ENCODE measurements around the gene FBXO34.

FBXO34 gene

DNA sequence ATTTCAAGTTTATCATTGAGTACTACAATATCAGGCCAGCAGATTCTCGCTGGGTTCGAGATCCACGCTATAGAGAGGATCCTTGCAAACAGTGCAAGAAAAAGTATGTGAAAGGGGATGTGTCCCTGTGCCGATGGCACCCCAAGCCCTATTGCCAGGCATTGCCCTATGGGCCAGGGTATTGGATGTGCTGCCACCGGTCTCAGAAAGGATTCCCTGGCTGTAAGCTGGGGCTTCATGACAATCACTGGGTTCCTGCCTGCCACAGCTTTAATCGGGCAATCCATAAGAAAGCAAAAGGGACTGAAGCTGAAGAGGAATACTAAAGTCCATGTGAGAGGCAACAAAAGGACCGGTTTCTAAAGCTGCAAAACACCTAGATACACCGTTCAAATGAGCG is 81.0 kb downstream of the FBXO34 start:
- no peak overlapping the region for H3K27ac Mint-ChIP-seq
- H3K4me1 Mint-ChIP-seq: peaks cover 7% of the 10 kb centered on the region
- H3K9me3 Mint-ChIP-seq: no peaks in the 10 kb centered on the region
- no peak overlapping the region for H3K4me3 Mint-ChIP-seq
- H3K27me3 Mint-ChIP-seq (ENCODE audit: low read depth): no peaks in the 10 kb centered on the region
- peaks cover 24% of the 10 kb centered on the region for H3K36me3 Mint-ChIP-seq (ENCODE audit: low read depth)
- TF ChIP-seq, protein P1, sequence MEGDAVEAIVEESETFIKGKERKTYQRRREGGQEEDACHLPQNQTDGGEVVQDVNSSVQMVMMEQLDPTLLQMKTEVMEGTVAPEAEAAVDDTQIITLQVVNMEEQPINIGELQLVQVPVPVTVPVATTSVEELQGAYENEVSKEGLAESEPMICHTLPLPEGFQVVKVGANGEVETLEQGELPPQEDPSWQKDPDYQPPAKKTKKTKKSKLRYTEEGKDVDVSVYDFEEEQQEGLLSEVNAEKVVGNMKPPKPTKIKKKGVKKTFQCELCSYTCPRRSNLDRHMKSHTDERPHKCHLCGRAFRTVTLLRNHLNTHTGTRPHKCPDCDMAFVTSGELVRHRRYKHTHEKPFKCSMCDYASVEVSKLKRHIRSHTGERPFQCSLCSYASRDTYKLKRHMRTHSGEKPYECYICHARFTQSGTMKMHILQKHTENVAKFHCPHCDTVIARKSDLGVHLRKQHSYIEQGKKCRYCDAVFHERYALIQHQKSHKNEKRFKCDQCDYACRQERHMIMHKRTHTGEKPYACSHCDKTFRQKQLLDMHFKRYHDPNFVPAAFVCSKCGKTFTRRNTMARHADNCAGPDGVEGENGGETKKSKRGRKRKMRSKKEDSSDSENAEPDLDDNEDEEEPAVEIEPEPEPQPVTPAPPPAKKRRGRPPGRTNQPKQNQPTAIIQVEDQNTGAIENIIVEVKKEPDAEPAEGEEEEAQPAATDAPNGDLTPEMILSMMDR (IDR thresholded peaks at IDR 0.05; ENCODE audit: unreplicated experiment in 3 of 3): no peak

DNA sequence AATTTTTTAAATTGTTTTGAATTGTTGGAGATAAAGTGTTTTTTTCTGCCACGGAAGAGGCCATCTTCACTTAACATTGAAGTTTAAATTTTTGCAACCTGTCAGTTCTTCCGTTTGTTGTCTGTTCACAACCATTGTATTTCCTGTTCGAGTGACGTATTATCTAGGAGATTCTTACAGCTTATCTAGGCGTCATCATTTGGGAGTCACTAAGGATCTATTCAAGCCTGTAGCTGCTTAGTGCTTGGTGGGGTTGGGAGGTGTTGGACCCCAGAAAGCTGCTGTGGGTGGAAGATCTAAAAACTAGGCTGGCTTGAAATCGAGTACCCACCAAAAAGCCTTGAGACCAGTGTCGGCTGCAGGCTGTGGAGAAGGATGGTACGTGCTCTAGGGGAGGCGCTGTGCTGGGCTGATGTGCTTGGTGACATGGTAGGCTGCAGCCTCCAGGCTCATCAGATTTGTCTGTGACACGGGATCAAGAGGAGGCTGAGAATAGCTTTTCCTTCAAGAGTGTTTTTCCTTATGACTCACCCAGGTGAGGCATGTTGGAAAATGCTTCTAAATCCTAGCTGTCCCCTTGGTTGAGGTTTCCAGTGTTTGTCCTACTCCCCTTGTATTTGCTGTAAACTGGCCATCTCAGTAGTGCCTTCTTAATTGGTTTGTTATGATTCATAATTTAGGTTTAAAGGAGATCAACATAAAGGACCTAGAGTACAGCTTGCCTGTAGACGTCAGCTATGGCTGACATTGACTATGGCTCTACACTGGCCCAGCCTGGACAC is 82.7 kb downstream of the FBXO34 start:
- H3K36me3 Mint-ChIP-seq (ENCODE audit: low read depth): peaks cover 24% of the 10 kb centered on the region
- no peaks in the 10 kb centered on the region for H3K27me3 Mint-ChIP-seq (ENCODE audit: low read depth)
- no peaks in the 10 kb centered on the region for H3K4me1 Mint-ChIP-seq
- H3K27ac Mint-ChIP-seq: no peak overlapping the region
- TF ChIP-seq, protein P1 (IDR thresholded peaks at IDR 0.05; ENCODE audit: unreplicated experiment in 3 of 3): no peak
- H3K9me3 Mint-ChIP-seq: no peaks in the 10 kb centered on the region
- H3K4me3 Mint-ChIP-seq: no peak overlapping the region

DNA sequence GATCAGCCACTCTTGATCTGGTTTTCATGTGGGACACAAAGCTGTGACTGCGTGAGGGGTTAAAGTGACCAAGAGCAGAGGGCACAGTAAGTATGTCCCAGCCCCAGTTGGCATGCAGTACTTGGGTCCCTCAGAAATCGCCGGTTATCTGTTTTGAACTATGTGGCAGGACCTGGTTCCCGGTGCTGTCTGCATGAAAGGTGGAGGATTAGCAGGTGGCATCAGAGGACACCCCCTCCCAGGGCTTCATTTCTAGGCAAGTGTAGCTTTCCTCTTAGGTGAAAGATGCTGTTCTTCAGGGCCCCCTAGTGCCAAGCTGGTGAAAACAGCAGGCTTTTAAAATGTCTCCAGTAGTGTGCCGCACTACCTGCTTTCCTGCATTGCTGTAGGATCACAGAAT is 83.3 kb downstream of the FBXO34 start:
- Mint-ChIP-seq H3K4me1 (no peaks in the 10 kb centered on the region), H3K27me3 (ENCODE audit: low read depth) (no peaks in the 10 kb centered on the region), H3K4me3 (no peak overlapping the region), H3K27ac (peak overlapping the region in 1 of 3 experiments; percentile 25), H3K36me3 (ENCODE audit: low read depth) (peaks cover 24% of the 10 kb centered on the region), H3K9me3 (no peaks in the 10 kb centered on the region)
- TF ChIP-seq, protein P1 (IDR thresholded peaks at IDR 0.05; ENCODE audit: unreplicated experiment in 3 of 3): peak; percentile 60 to 67 (median 63)

DNA sequence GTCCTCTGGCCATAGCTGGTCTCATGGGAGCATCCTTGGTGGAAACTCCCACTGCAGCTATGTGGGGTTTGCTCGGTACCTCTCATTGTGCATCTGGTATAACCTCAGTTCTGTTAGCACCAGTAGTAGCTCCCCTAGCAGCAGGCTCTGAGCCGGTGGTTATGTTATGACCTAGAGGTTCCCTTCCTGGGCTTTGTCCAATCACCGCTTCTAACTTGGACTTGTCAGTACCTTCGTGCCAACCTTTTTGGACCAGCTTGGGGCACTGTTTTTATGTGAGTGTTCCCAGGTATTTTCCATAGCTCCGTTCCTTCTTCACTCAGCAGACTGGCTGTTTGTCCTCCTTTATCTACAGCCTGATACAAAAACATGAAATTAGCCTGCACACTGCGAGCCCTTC is 84.7 kb downstream of the FBXO34 start:
- H3K9me3 Mint-ChIP-seq: no peaks in the 10 kb centered on the region
- H3K36me3 Mint-ChIP-seq (ENCODE audit: low read depth): peaks cover 21% of the 10 kb centered on the region
- no peak overlapping the region for H3K4me3 Mint-ChIP-seq
- no peak overlapping the region for H3K27ac Mint-ChIP-seq
- TF ChIP-seq, protein P1 (IDR thresholded peaks at IDR 0.05; ENCODE audit: unreplicated experiment in 3 of 3): no peak
- no peaks in the 10 kb centered on the region for H3K27me3 Mint-ChIP-seq (ENCODE audit: low read depth)
- no peaks in the 10 kb centered on the region for H3K4me1 Mint-ChIP-seq

DNA sequence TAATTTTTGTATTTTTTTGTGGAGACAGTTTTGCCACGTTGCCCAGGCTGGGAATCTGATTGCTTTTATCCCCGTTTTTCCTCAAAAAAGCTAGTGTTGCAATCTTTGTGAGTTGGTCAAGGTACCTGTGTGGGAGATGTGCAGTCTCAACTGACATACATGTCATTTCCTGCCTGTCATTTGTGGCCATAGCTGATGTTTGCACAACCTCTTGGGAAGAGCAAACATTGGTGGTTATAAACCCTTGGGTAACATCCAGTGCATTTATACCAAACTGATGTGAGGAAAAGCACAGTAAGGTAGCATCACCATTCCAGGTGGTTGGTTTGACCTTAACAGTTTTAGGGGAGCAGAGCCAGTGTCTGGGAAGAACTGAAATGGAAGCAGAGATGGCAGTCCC is 85.7 kb downstream of the FBXO34 start:
- H3K36me3 Mint-ChIP-seq (ENCODE audit: low read depth): peaks cover 13% of the 10 kb centered on the region
- no peaks in the 10 kb centered on the region for H3K4me1 Mint-ChIP-seq
- H3K9me3 Mint-ChIP-seq: no peaks in the 10 kb centered on the region
- TF ChIP-seq, protein P1 (IDR thresholded peaks at IDR 0.05; ENCODE audit: unreplicated experiment in 3 of 3): no peak
- H3K4me3 Mint-ChIP-seq: no peak overlapping the region
- no peaks in the 10 kb centered on the region for H3K27me3 Mint-ChIP-seq (ENCODE audit: low read depth)
- no peak overlapping the region for H3K27ac Mint-ChIP-seq

DNA sequence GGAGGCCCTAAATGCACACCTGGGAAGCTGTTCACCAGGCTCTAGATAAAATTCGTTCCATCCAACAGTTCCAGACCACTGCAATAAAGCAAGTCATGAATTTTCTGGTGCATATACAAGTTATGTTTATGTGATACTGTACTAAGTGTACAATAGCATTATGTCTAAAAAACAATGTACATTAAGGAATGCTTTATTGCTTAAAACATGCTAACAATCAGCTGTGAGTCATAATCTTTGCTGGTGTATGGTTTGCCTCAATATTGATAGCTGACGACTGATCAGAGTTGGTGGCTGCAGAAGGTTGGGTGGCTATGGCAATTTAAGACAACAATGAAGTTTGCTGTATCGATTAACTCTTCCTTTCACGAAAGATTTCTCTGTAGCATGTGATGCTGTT is 88.1 kb downstream of the FBXO34 start:
- no peaks in the 10 kb centered on the region for H3K27me3 Mint-ChIP-seq (ENCODE audit: low read depth)
- no peak overlapping the region for H3K4me3 Mint-ChIP-seq
- TF ChIP-seq, protein P1 (IDR thresholded peaks at IDR 0.05; ENCODE audit: unreplicated experiment in 3 of 3): no peak
- peaks cover 19% of the 10 kb centered on the region for H3K36me3 Mint-ChIP-seq (ENCODE audit: low read depth)
- no peaks in the 10 kb centered on the region for H3K4me1 Mint-ChIP-seq
- no peaks in the 10 kb centered on the region for H3K9me3 Mint-ChIP-seq
- H3K27ac Mint-ChIP-seq: no peak overlapping the region
